ENCODE data around the gene GPLD1. TPM values are rescaled to one million over a fixed set of nuclear protein-coding genes. Genes with fewer than 3 reads are reported as not detected.
"Not testable (repeated sequence)": the region's sequence is repeated elsewhere in the genome, so short reads cannot be mapped to it uniquely, and the experiment has no call there.

Gene GPLD1
- total RNA-seq, 2 experiments from 2014 or later, result 0.42 to 0.58 TPM

- no peaks in the 10 kb centered on the region for H3K9me3 Mint-ChIP-seq (ENCODE audit: low read depth)
- no peaks in the 10 kb centered on the region for H3K27me3 Mint-ChIP-seq
- ATAC-seq, result no peak
- peaks cover 3% of the 10 kb centered on the region for H3K4me1 Mint-ChIP-seq
- H3K36me3 Mint-ChIP-seq, result no peaks in the 10 kb centered on the region
- H3K4me3 Mint-ChIP-seq, result no peak overlapping the region
- CTCF ChIA-PET, result interaction anchor here (1.5 kb wide), 1 partner anchor 10 kb away, joined by 4 read pairs; no protein-coding TSS in a partner anchor
- no peak for DNase-seq
- H3K27ac Mint-ChIP-seq, result no peak overlapping the region
Observed at GRCh38 chr6:24440897-24441598, 48.3 kb downstream of the GPLD1 start.

- ATAC-seq (no peak), DNase-seq (no peak)
- Mint-ChIP-seq H3K9me3 (ENCODE audit: low read depth) (no peaks in the 10 kb centered on the region), H3K4me1 (peaks cover 3% of the 10 kb centered on the region), H3K4me3 (no peak overlapping the region), H3K36me3 (no peaks in the 10 kb centered on the region), H3K27ac (no peak overlapping the region), H3K27me3 (no peaks in the 10 kb centered on the region)
- CTCF ChIA-PET, result interaction anchor here (0.7 to 1.5 kb wide), 2 partner anchors 9 to 10 kb away, joined by 4 to 7 read pairs; no protein-coding TSS in a partner anchor
Observed at GRCh38 chr6:24439858-24440539, 49.4 kb downstream of the GPLD1 start.

GRCh38 chr6:24436979-24437378, 52.4 kb downstream of the GPLD1 start:
- ATAC-seq (no peak), DNase-seq (no peak)
- CTCF ChIA-PET, result no interaction called here
- H3K4me3 Mint-ChIP-seq, result no peak overlapping the region
- no peaks in the 10 kb centered on the region for H3K27me3 Mint-ChIP-seq
- no peak overlapping the region for H3K27ac Mint-ChIP-seq
- H3K9me3 Mint-ChIP-seq (ENCODE audit: low read depth), result no peaks in the 10 kb centered on the region
- H3K4me1 Mint-ChIP-seq, result peaks cover 3% of the 10 kb centered on the region
- no peaks in the 10 kb centered on the region for H3K36me3 Mint-ChIP-seq

GRCh38 chr6:24432611-24433010, 56.8 kb downstream of the GPLD1 start:
- Mint-ChIP-seq H3K4me1 (no peaks in the 10 kb centered on the region), H3K36me3 (no peaks in the 10 kb centered on the region), H3K9me3 (ENCODE audit: low read depth) (no peaks in the 10 kb centered on the region), H3K4me3 (no peak overlapping the region), H3K27me3 (no peaks in the 10 kb centered on the region), H3K27ac (no peak overlapping the region)
- CTCF ChIA-PET, result interaction anchor here (1.1 to 2.9 kb wide), 5 partner anchors 11 to 148 kb away, joined by 3 to 13 read pairs (median 7); no protein-coding TSS in a partner anchor
- DNase-seq, result no peak
- no peak for ATAC-seq

- Mint-ChIP-seq H3K4me3 (no peak overlapping the region), H3K36me3 (no peaks in the 10 kb centered on the region), H3K27ac (no peak overlapping the region), H3K4me1 (no peaks in the 10 kb centered on the region), H3K27me3 (no peaks in the 10 kb centered on the region), H3K9me3 (ENCODE audit: low read depth) (no peaks in the 10 kb centered on the region)
- ATAC-seq, result no peak
- CTCF ChIA-PET, result interaction anchor here (0.6 to 2.9 kb wide), 14 partner anchors 9 to 336 kb away, joined by 3 to 13 read pairs (median 4); partner anchors contain the start of gene ALDH5A1
- no peak for DNase-seq
Observed at GRCh38 chr6:24431045-24431451, 58.3 kb downstream of the GPLD1 start.

- Mint-ChIP-seq H3K27ac (no peak overlapping the region), H3K27me3 (no peaks in the 10 kb centered on the region), H3K9me3 (ENCODE audit: low read depth) (no peaks in the 10 kb centered on the region), H3K4me3 (no peak overlapping the region), H3K36me3 (no peaks in the 10 kb centered on the region), H3K4me1 (no peaks in the 10 kb centered on the region)
- DNase-seq, result no peak
- CTCF ChIA-PET, result interaction anchor here (0.7 to 2.9 kb wide), 11 partner anchors 9 to 337 kb away, joined by 3 to 13 read pairs (median 4); partner anchors contain the start of gene ALDH5A1
- ATAC-seq, result no peak
Observed at GRCh38 chr6:24430086-24430485, 59.3 kb downstream of the GPLD1 start.

- H3K4me3 Mint-ChIP-seq, result no peak overlapping the region
- H3K27ac Mint-ChIP-seq, result no peak overlapping the region
- ATAC-seq (no peak), DNase-seq (no peak)
- H3K9me3 Mint-ChIP-seq (ENCODE audit: low read depth), result no peaks in the 10 kb centered on the region
- peaks cover 5% of the 10 kb centered on the region for H3K36me3 Mint-ChIP-seq
- H3K4me1 Mint-ChIP-seq, result no peaks in the 10 kb centered on the region
- no peaks in the 10 kb centered on the region for H3K27me3 Mint-ChIP-seq
- CTCF ChIA-PET, result interaction anchor here (1.9 kb wide), 1 partner anchor 65 kb away, joined by 7 read pairs; the partner anchor contains the start of gene ALDH5A1
Observed at GRCh38 chr6:24429146-24429545, 60.2 kb downstream of the GPLD1 start.

GRCh38 chr6:24428615-24429014, 60.8 kb downstream of the GPLD1 start:
- no peak overlapping the region for H3K27ac Mint-ChIP-seq
- no peaks in the 10 kb centered on the region for H3K4me1 Mint-ChIP-seq
- no peak for DNase-seq
- ATAC-seq, result no peak
- no peak overlapping the region for H3K4me3 Mint-ChIP-seq
- peaks cover 6% of the 10 kb centered on the region for H3K36me3 Mint-ChIP-seq
- CTCF ChIA-PET, result no interaction called here
- no peaks in the 10 kb centered on the region for H3K9me3 Mint-ChIP-seq (ENCODE audit: low read depth)
- no peaks in the 10 kb centered on the region for H3K27me3 Mint-ChIP-seq

- no peak for ATAC-seq
- Mint-ChIP-seq H3K27ac (no peak overlapping the region), H3K4me3 (no peak overlapping the region), H3K27me3 (no peaks in the 10 kb centered on the region), H3K4me1 (no peaks in the 10 kb centered on the region), H3K9me3 (ENCODE audit: low read depth) (no peaks in the 10 kb centered on the region), H3K36me3 (peaks cover 15% of the 10 kb centered on the region)
- DNase-seq, result no peak
- CTCF ChIA-PET, result no interaction called here
Observed at GRCh38 chr6:24426729-24427446, 62.5 kb downstream of the GPLD1 start.

GRCh38 chr6:24425091-24425490, 64.3 kb downstream of the GPLD1 start:
- CTCF ChIA-PET, result interaction anchor here (0.6 to 1.8 kb wide), 2 partner anchors 96 to 141 kb away, joined by 3 to 4 read pairs; no protein-coding TSS in a partner anchor
- H3K4me1 Mint-ChIP-seq, result no peaks in the 10 kb centered on the region
- no peak overlapping the region for H3K27ac Mint-ChIP-seq
- DNase-seq (no peak), ATAC-seq (no peak)
- no peaks in the 10 kb centered on the region for H3K27me3 Mint-ChIP-seq
- H3K36me3 Mint-ChIP-seq, result peaks cover 21% of the 10 kb centered on the region
- no peaks in the 10 kb centered on the region for H3K9me3 Mint-ChIP-seq (ENCODE audit: low read depth)
- H3K4me3 Mint-ChIP-seq, result no peak overlapping the region

GRCh38 chr6:24419526-24419925, 69.9 kb downstream of the GPLD1 start:
- Mint-ChIP-seq H3K4me1 (no peaks in the 10 kb centered on the region), H3K36me3 (peaks cover 36% of the 10 kb centered on the region), H3K9me3 (ENCODE audit: low read depth) (no peaks in the 10 kb centered on the region), H3K27me3 (no peaks in the 10 kb centered on the region), H3K27ac (no peak overlapping the region), H3K4me3 (no peak overlapping the region)
- ATAC-seq (no peak), DNase-seq (no peak)
- CTCF ChIA-PET, result interaction anchor here (3.4 kb wide), 1 partner anchor 12 kb away, joined by 13 read pairs; no protein-coding TSS in a partner anchor

GRCh38 chr6:24415753-24416152, 73.6 kb downstream of the GPLD1 start:
- H3K36me3 Mint-ChIP-seq, result peaks cover 36% of the 10 kb centered on the region
- no peaks in the 10 kb centered on the region for H3K27me3 Mint-ChIP-seq
- ATAC-seq (no peak), DNase-seq (no peak)
- no peak overlapping the region for H3K4me3 Mint-ChIP-seq
- no peaks in the 10 kb centered on the region for H3K9me3 Mint-ChIP-seq (ENCODE audit: low read depth)
- CTCF ChIA-PET, result no interaction called here
- H3K4me1 Mint-ChIP-seq, result peaks cover 3% of the 10 kb centered on the region
- H3K27ac Mint-ChIP-seq, result no peak overlapping the region

- not testable (repeated sequence) for H3K4me3 Mint-ChIP-seq; ATAC-seq; H3K9me3 Mint-ChIP-seq (ENCODE audit: low read depth); H3K27ac Mint-ChIP-seq; H3K4me1 Mint-ChIP-seq; DNase-seq; H3K27me3 Mint-ChIP-seq
- CTCF ChIA-PET, result interaction anchor here (0.6 to 1.5 kb wide), 2 partner anchors 12 to 17 kb away, joined by 3 to 4 read pairs; partner anchors contain the start of gene MRS2
- peaks cover 34% of the 10 kb centered on the region for H3K36me3 Mint-ChIP-seq
Observed at GRCh38 chr6:24414531-24414930, 74.8 kb downstream of the GPLD1 start.
